DOHH2 (cell line): ENCODE measurements around the gene TTLL8.

Experiments used
- CTCF ChIP-seq: fragments of 200-600 bp; sonication (generic); IDR thresholded peaks from one replicate; pipeline ENCODE4 v1.5.1; 2014; ENCODE audit warnings: antibody characterized with exemption, mild to moderate bottlenecking, low read depth, low read length; ENCODE audit not compliant: poor library complexity, severe bottlenecking
- EZH2phosphoT487 ChIP-seq: fragments of 200-600 bp; sonication (generic); IDR thresholded peaks from 2 replicates; pipeline ENCODE4 v1.6.1; 2017; ENCODE audit warnings: borderline replicate concordance, mild to moderate bottlenecking, antibody characterized with exemption, low read length, moderate library complexity, mixed read lengths

- TF ChIP-seq CTCF (no peak), EZH2phosphoT487 (no peak)
Measured at GRCh38 chr22:50072167-50072555, 14.1 kb upstream of the TTLL8 start.
